Panc1 (cell line): ENCODE measurements around the gene LARP1.

Experiments used
- POLR2AphosphoS5 ChIP-seq: IDR thresholded peaks from 2 replicates; pipeline ENCODE4 v1.6.1; 2012; ENCODE audit warnings: mild to moderate bottlenecking, low read depth, low read length, moderate library complexity
- TF ChIP-seq, protein P1 (sequence below): fragments of 450-650 bp; IDR thresholded peaks from 2 replicates; pipeline ENCODE4 v1.5.1; 2017; ENCODE audit warnings: mild to moderate bottlenecking

DNA sequence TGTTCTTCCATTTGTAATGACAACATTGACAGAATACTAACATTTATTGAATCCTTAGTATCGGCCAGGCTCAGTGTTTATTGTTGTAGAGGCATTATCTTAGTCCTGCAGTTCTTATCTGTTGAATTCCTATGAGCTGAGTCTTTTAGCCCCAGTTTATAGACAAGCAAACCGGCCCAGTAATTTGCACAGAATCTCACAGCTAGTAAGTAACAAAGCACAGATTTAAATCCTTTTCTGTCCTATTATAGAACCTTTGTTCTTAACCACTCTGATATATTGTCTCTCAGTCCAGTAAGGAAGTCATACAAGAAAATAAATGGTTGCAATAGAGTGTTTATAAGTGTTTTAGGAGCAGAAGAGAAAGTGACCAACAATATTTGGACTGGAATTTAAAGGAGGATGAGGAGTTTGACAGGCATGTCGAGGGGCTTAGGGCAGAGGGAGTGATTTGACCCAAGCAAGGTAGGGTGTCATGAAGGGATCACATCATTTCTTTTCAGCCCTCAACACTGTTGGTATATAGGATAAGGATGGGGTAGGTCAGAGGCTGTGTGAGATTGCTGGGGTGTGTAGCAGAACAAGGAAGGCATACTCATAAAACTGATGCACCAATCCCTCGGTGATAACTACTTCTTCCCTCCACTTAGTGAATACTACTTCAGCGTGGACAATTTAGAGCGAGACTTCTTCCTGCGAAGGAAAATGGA, 39.5 kb downstream of the LARP1 start:
- TF ChIP-seq, protein P1, sequence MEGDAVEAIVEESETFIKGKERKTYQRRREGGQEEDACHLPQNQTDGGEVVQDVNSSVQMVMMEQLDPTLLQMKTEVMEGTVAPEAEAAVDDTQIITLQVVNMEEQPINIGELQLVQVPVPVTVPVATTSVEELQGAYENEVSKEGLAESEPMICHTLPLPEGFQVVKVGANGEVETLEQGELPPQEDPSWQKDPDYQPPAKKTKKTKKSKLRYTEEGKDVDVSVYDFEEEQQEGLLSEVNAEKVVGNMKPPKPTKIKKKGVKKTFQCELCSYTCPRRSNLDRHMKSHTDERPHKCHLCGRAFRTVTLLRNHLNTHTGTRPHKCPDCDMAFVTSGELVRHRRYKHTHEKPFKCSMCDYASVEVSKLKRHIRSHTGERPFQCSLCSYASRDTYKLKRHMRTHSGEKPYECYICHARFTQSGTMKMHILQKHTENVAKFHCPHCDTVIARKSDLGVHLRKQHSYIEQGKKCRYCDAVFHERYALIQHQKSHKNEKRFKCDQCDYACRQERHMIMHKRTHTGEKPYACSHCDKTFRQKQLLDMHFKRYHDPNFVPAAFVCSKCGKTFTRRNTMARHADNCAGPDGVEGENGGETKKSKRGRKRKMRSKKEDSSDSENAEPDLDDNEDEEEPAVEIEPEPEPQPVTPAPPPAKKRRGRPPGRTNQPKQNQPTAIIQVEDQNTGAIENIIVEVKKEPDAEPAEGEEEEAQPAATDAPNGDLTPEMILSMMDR = no peak
- no peak for TF ChIP-seq POLR2AphosphoS5
